Measurements from ENCODE around the gene CAMK2D.

CAMK2D gene

DNA sequence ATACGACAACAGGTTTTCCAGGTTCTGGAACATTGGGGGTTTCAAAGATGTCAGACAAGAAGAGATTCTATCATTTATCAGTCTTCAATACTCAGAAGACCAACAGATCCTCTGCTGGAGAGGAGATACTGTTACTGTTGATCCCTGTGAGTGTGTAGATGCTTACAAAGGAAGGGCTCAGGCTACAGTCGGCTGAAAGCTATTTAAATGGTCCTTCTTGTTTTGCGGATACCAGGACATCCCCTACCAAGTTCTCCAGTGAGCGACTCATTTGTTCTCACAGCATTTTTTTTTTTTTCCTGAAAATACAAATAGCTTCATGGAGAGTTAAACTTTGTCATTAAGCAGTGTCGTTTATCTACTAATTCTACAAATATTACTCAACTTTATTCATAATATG lies 201.6 kb downstream of the CAMK2D start:
- TF ChIP-seq SPI1 (IDR thresholded peaks at IDR 0.05; ENCODE audit: low read depth, low read length) (no peak), POLR2A (IDR thresholded peaks at IDR 0.05; ENCODE audit: low read depth, low read length) (no peak), TAF1 (IDR thresholded peaks at IDR 0.05; ENCODE audit: low read depth, low read length) (no peak), POU2F2 (IDR thresholded peaks at IDR 0.05; ENCODE audit: low read depth, low read length) (no peak), PAX5 (IDR thresholded peaks at IDR 0.05; ENCODE audit: insufficient read depth, low read length, severe bottlenecking) (no peak), POLR2AphosphoS5 (IDR thresholded peaks at IDR 0.05; ENCODE audit: low read depth, low read length) (no peak)
- DNase-seq (ENCODE audit: insufficient read length, low spot score): no peak
- FAIRE-seq: no peak

- DNase-seq (ENCODE audit: insufficient read length, low spot score): no peak
- TF ChIP-seq PAX5 (IDR thresholded peaks at IDR 0.05; ENCODE audit: insufficient read depth, low read length, severe bottlenecking) (no peak), POU2F2 (IDR thresholded peaks at IDR 0.05; ENCODE audit: low read depth, low read length) (no peak), POLR2A (IDR thresholded peaks at IDR 0.05; ENCODE audit: low read depth, low read length) (no peak)
- FAIRE-seq: no peak
Observed at GRCh38 chr4:113556382-113557134, 205.0 kb downstream of the CAMK2D start.

- DNase-seq (ENCODE audit: insufficient read length, low spot score): no peak
- TF ChIP-seq POLR2AphosphoS5 (IDR thresholded peaks at IDR 0.05; ENCODE audit: low read depth, low read length) (no peak), PAX5 (IDR thresholded peaks at IDR 0.05; ENCODE audit: insufficient read depth, low read length, severe bottlenecking) (no peak), TAF1 (IDR thresholded peaks at IDR 0.05; ENCODE audit: low read depth, low read length) (no peak)
- FAIRE-seq: peak; percentile 26
Observed at GRCh38 chr4:113555868-113556267, 205.7 kb downstream of the CAMK2D start.

- no peak for TF ChIP-seq PAX5 (IDR thresholded peaks at IDR 0.05; ENCODE audit: insufficient read depth, low read length, severe bottlenecking)
- no peak for TF ChIP-seq TAF1 (IDR thresholded peaks at IDR 0.05; ENCODE audit: low read depth, low read length)
- TF ChIP-seq POU2F2 (IDR thresholded peaks at IDR 0.05; ENCODE audit: low read depth, low read length): no peak
- no peak for TF ChIP-seq SPI1 (IDR thresholded peaks at IDR 0.05; ENCODE audit: low read depth, low read length)
- TF ChIP-seq POLR2AphosphoS5 (IDR thresholded peaks at IDR 0.05; ENCODE audit: low read depth, low read length): no peak
- TF ChIP-seq POLR2A (IDR thresholded peaks at IDR 0.05; ENCODE audit: low read depth, low read length): no peak
- DNase-seq (ENCODE audit: insufficient read length, low spot score) (no peak), FAIRE-seq (no peak)
Observed at GRCh38 chr4:113553082-113553481, 208.5 kb downstream of the CAMK2D start.

DNA sequence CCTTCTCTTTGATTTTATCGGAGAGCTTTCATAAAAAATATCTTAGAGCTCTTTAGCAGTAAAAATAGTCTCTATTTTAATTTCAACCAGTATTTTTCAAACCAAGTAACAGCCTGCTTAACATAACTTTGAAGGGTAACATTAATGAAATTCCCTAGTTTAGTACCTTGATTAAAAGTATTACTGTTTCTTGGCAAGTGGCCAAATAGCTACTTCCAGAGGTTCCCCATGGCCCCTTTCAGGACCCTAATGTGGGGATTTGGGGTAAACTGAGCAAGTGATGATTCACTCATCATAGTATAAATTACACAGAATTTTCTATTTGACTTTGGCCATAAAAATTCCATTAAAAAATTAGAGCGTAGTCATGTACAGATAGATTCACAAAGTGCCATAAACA lies 211.0 kb downstream of the CAMK2D start:
- no peak for DNase-seq (ENCODE audit: insufficient read length, low spot score)
- FAIRE-seq: no peak
- TF ChIP-seq POU2F2 (IDR thresholded peaks at IDR 0.05; ENCODE audit: low read depth, low read length): no peak

- DNase-seq (ENCODE audit: insufficient read length, low spot score) (no peak), FAIRE-seq (no peak)
- TF ChIP-seq SPI1 (IDR thresholded peaks at IDR 0.05; ENCODE audit: low read depth, low read length) (no peak), POLR2AphosphoS5 (IDR thresholded peaks at IDR 0.05; ENCODE audit: low read depth, low read length) (no peak), TAF1 (IDR thresholded peaks at IDR 0.05; ENCODE audit: low read depth, low read length) (no peak), PAX5 (IDR thresholded peaks at IDR 0.05; ENCODE audit: insufficient read depth, low read length, severe bottlenecking) (no peak), POLR2A (IDR thresholded peaks at IDR 0.05; ENCODE audit: low read depth, low read length) (no peak), POU2F2 (IDR thresholded peaks at IDR 0.05; ENCODE audit: low read depth, low read length) (no peak)
Observed at GRCh38 chr4:113548303-113548702, 213.2 kb downstream of the CAMK2D start.

DNA sequence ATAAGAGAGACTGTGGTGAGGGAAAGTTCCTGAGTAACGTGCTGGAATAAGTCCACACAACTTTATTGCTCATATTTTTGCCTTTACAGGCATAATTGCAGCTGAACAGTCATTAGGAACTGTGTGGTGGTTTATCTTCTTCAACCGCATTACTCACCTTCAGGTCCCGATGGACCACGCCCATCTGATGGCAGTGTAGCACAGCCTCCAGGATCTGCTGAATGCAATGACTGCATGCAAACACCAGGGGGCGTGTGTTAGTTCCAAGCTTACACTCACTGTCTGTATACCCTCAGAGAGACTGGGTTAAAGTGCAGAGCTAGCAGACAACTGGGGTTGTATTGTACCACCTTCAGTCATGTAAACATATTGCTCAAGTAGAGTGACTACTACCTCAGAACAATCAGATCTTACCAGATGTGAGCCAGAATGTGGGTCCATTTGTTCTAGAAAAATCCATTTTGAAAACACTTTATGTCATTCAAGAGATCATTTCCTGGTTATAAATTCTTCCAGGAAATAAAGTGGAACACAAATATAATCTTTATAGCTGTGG lies 214.0 kb downstream of the CAMK2D start:
- peak; percentile 100 for FAIRE-seq
- TF ChIP-seq PAX5 (IDR thresholded peaks at IDR 0.05; ENCODE audit: insufficient read depth, low read length, severe bottlenecking) (no peak), POLR2AphosphoS5 (IDR thresholded peaks at IDR 0.05; ENCODE audit: low read depth, low read length) (0 out of 2 replicates have a peak, but pooled peaks have one; percentile 30), POU2F2 (IDR thresholded peaks at IDR 0.05; ENCODE audit: low read depth, low read length) (peak; percentile 91), SPI1 (IDR thresholded peaks at IDR 0.05; ENCODE audit: low read depth, low read length) (0 out of 2 replicates have a peak, but pooled peaks have one; percentile 6), TAF1 (IDR thresholded peaks at IDR 0.05; ENCODE audit: low read depth, low read length) (no peak), POLR2A (IDR thresholded peaks at IDR 0.05; ENCODE audit: low read depth, low read length) (no peak)
- DNase-seq (ENCODE audit: insufficient read length, low spot score): peak; percentile 33

- no peak for TF ChIP-seq POLR2A (IDR thresholded peaks at IDR 0.05; ENCODE audit: low read depth, low read length)
- TF ChIP-seq PAX5 (IDR thresholded peaks at IDR 0.05; ENCODE audit: insufficient read depth, low read length, severe bottlenecking): no peak
- DNase-seq (ENCODE audit: insufficient read length, low spot score): no peak
Observed at GRCh38 chr4:113541933-113542332, 219.6 kb downstream of the CAMK2D start.

DNA sequence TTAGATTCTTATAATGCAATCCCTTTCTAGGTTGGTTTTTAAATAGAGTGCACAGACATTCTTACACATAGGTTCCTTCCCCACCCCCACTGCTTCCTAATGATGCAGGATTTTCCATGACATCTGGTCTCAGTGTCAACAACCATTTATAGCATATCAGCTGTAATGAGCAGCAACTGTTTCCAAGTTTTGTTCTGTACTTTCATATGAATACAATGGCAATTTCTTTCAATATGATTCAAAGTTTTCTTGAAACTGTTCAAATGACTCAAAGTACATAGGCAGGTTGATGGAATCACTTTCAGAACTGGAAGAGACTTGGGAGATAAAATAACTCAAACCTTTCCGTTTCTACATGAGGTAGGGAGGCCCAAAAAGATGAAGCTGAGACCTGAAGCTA lies 220.7 kb downstream of the CAMK2D start:
- DNase-seq (ENCODE audit: insufficient read length, low spot score) (no peak), FAIRE-seq (no peak)
- TF ChIP-seq POLR2A (IDR thresholded peaks at IDR 0.05; ENCODE audit: low read depth, low read length) (no peak), TAF1 (IDR thresholded peaks at IDR 0.05; ENCODE audit: low read depth, low read length) (no peak), POU2F2 (IDR thresholded peaks at IDR 0.05; ENCODE audit: low read depth, low read length) (no peak), SPI1 (IDR thresholded peaks at IDR 0.05; ENCODE audit: low read depth, low read length) (no peak), POLR2AphosphoS5 (IDR thresholded peaks at IDR 0.05; ENCODE audit: low read depth, low read length) (no peak), PAX5 (IDR thresholded peaks at IDR 0.05; ENCODE audit: insufficient read depth, low read length, severe bottlenecking) (no peak)

More at GRCh38 chr4:113541933-113542332, 219.6 kb downstream of the CAMK2D start:
- FAIRE-seq: no peak

DNA sequence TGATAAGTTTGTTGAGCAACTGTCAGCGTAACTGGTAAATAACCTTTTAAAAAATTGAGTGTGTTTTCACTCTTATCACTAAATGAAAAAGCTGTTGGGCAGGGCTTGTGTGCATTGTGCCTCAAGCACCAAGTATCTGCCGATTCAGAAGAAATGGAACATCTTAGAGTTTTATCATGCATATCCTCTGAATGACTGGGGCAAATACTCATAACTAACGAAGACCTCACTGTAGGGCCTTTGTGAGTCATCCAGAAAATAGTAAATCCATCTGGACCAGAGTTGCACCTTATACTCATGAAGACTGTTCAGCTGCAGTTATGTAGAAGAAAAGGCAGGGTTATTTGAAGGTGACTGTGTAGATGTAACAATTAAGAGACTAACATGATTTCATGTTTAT lies 222.1 kb downstream of the CAMK2D start:
- TF ChIP-seq SPI1 (IDR thresholded peaks at IDR 0.05; ENCODE audit: low read depth, low read length) (no peak), POLR2A (IDR thresholded peaks at IDR 0.05; ENCODE audit: low read depth, low read length) (no peak), POLR2AphosphoS5 (IDR thresholded peaks at IDR 0.05; ENCODE audit: low read depth, low read length) (no peak), PAX5 (IDR thresholded peaks at IDR 0.05; ENCODE audit: insufficient read depth, low read length, severe bottlenecking) (no peak), POU2F2 (IDR thresholded peaks at IDR 0.05; ENCODE audit: low read depth, low read length) (no peak), TAF1 (IDR thresholded peaks at IDR 0.05; ENCODE audit: low read depth, low read length) (no peak)
- DNase-seq (ENCODE audit: insufficient read length, low spot score): no peak
- FAIRE-seq: peak; percentile 13
